Vagina (tissue), 2 donors: ENCODE results near the gene KLHL29.

ENCODE experiments used
- POLR2A ChIP-seq, 2 donors: fragments of 450-650 bp; IDR thresholded peaks; one replicate each; pipeline ENCODE4 v1.6.1; 2017; ENCODE audit warnings: antibody characterized with exemption in 2 of 2, mild to moderate bottlenecking in 2 of 2, moderate library complexity in 2 of 2
- POLR2AphosphoS5 ChIP-seq, 2 donors: sonication (generic); formaldehyde crosslinking; IDR thresholded peaks; one replicate each; pipeline ENCODE4 v1.9.0; 2017; ENCODE audit warnings: antibody characterized with exemption in 2 of 2, mild to moderate bottlenecking in 2 of 2, low read depth in 1 of 2; ENCODE audit not compliant: insufficient read depth in 1 of 2
- TF ChIP-seq, protein P1 (sequence below), 3 experiments: fragments of 450-650 bp in 2 of 3; fragments of 200-600 bp in 1 of 3; sonication (generic) in 1 of 3; IDR thresholded peaks; one replicate each; pipeline ENCODE4 v1.5.1; 2017 to 2019; ENCODE audit warnings: antibody characterized with exemption in 3 of 3, mild to moderate bottlenecking in 2 of 3, moderate library complexity in 2 of 3

DNA sequence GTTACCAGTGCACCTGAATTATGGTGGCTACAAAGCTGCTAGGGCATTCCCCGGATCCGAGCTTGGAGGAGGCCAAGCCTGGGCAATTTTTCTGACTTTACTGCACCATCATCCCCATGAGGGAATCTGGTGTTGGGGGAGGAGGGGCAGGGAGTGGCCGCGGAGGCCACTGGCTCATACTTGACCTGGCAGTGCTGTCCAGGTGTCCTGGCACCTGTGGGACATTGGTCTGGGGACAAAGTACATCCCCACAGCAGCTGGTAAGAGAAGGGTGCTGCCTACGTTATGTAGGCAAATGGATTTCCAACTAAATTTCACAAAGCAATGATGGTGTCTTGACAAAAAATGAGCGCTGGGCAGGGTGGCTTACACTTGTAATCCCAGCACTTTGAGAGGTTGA lies 48.3 kb downstream of the KLHL29 start:
- TF ChIP-seq, protein P1, sequence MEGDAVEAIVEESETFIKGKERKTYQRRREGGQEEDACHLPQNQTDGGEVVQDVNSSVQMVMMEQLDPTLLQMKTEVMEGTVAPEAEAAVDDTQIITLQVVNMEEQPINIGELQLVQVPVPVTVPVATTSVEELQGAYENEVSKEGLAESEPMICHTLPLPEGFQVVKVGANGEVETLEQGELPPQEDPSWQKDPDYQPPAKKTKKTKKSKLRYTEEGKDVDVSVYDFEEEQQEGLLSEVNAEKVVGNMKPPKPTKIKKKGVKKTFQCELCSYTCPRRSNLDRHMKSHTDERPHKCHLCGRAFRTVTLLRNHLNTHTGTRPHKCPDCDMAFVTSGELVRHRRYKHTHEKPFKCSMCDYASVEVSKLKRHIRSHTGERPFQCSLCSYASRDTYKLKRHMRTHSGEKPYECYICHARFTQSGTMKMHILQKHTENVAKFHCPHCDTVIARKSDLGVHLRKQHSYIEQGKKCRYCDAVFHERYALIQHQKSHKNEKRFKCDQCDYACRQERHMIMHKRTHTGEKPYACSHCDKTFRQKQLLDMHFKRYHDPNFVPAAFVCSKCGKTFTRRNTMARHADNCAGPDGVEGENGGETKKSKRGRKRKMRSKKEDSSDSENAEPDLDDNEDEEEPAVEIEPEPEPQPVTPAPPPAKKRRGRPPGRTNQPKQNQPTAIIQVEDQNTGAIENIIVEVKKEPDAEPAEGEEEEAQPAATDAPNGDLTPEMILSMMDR (IDR thresholded peaks at IDR 0.05): no peak
- TF ChIP-seq POLR2A (IDR thresholded peaks at IDR 0.05) (no peak), POLR2AphosphoS5 (IDR thresholded peaks at IDR 0.05; ENCODE audit: insufficient read depth in 1 of 2, low read depth in 1 of 2) (no peak)
